MM.1S (cell line): ENCODE measurements around the gene DMBX1.
A peak's percentile ranks its signal among the peaks of the same experiment; 100 is the strongest.

Experiments used
- DNase-seq: peaks from one replicate; pipeline ENCODE4 v3.0.0-alpha.2; 2015
- H2AFZ ChIP-seq: fragments of 300-600 bp; sonication (generic); 2 replicates; pipeline ENCODE4 v1.6.0; 2016; ENCODE audit warnings: antibody characterized with exemption, low read length
- H3F3A ChIP-seq: fragments of 300-600 bp; sonication (generic); 2 replicates; pipeline ENCODE4 v1.6.1; 2016; ENCODE audit warnings: mild to moderate bottlenecking, antibody characterized with exemption, low read length, moderate library complexity, mixed read lengths; ENCODE audit not compliant: insufficient read depth
- H3K27ac ChIP-seq: fragments of 300-600 bp; sonication (generic); 2 replicates; pipeline ENCODE4 v1.5.1; 2016; ENCODE audit warnings: mild to moderate bottlenecking, low read length
- H3K27me3 ChIP-seq: fragments of 300-600 bp; sonication (generic); replicated peaks from 2 replicates; pipeline ENCODE4 v1.6.0; 2016; ENCODE audit warnings: low read length; ENCODE audit not compliant: insufficient read depth
- H3K36me3 ChIP-seq: fragments of 300-600 bp; sonication (generic); replicated peaks from 2 replicates; pipeline ENCODE4 v1.6.1; 2016; ENCODE audit warnings: mild to moderate bottlenecking, low read length, mixed read lengths; ENCODE audit not compliant: insufficient read depth
- H3K4me1 ChIP-seq: fragments of 300-600 bp; sonication (generic); 2 replicates; pipeline ENCODE4 v1.6.1; 2016; ENCODE audit warnings: low read length, mixed read lengths
- H3K4me2 ChIP-seq: fragments of 300-600 bp; sonication (generic); 2 replicates; pipeline ENCODE4 v1.6.0; 2016; ENCODE audit warnings: low read depth, low read length
- H3K4me3 ChIP-seq: fragments of 300-600 bp; sonication (generic); 2 replicates; pipeline ENCODE4 v1.5.1; 2016; ENCODE audit warnings: low read length, mixed read lengths
- H3K79me2 ChIP-seq: fragments of 300-600 bp; sonication (generic); 2 replicates; pipeline ENCODE4 v1.6.1; 2016; ENCODE audit warnings: mixed run types, low read length, mixed read lengths
- H3K9ac ChIP-seq: fragments of 300-600 bp; sonication (generic); 2 replicates; pipeline ENCODE4 v1.6.1; 2016; ENCODE audit warnings: low read length, mixed read lengths
- H3K9me2 ChIP-seq: fragments of 300-600 bp; sonication (generic); replicated peaks from 2 replicates; pipeline ENCODE4 v1.6.1; 2016; ENCODE audit warnings: mild to moderate bottlenecking, low read length, mixed read lengths; ENCODE audit not compliant: insufficient read depth
- H3K9me3 ChIP-seq: fragments of 300-600 bp; sonication (generic); replicated peaks from 2 replicates; pipeline ENCODE4 v1.6.1; 2016; ENCODE audit warnings: mild to moderate bottlenecking, low read length, mixed read lengths; ENCODE audit not compliant: insufficient read depth
- H4K20me1 ChIP-seq: fragments of 300-600 bp; sonication (generic); 2 replicates; pipeline ENCODE4 v1.6.1; 2016; ENCODE audit warnings: mild to moderate bottlenecking, low read length, moderate library complexity, mixed read lengths; ENCODE audit not compliant: insufficient read depth
- CTCF ChIP-seq: fragments of 300-600 bp; sonication (generic); IDR thresholded peaks from 2 replicates; pipeline ENCODE4 v1.5.1; 2016; ENCODE audit warnings: antibody characterized with exemption, low read length, mixed read lengths
- EZH2 ChIP-seq: fragments of 300-600 bp; sonication (generic); optimal IDR thresholded peaks from 2 replicates; pipeline ENCODE3; 2017; ENCODE audit warnings: low read depth, mild to moderate bottlenecking, antibody characterized with exemption, low read length, mixed read lengths
- EZH2phosphoT487 ChIP-seq: fragments of 300-600 bp; sonication (generic); IDR thresholded peaks from 2 replicates; pipeline ENCODE4 v1.6.1; 2018; ENCODE audit warnings: antibody characterized with exemption, low read length

The DMBX1 gene

GRCh38 chr1:46488343-46489168, 1.1 kb upstream of the DMBX1 start:
- Histone ChIP-seq H3K36me3 (no peaks in the 10 kb centered on the region), H3F3A (no peaks in the 10 kb centered on the region), H3K9me3 (no peaks in the 10 kb centered on the region), H3K4me2 (peak overlapping the region; percentile 75; the same call in 1 of the 2 replicates), H4K20me1 (no peaks in the 10 kb centered on the region), H3K9ac (no peak overlapping the region), H3K4me3 (no peak overlapping the region), H3K79me2 (no peaks in the 10 kb centered on the region), H3K9me2 (no peaks in the 10 kb centered on the region), H2AFZ (no peak overlapping the region), H3K27me3 (peaks cover 86% of the 10 kb centered on the region), H3K27ac (no peak overlapping the region), H3K4me1 (no peaks in the 10 kb centered on the region)
- no peak for DNase-seq
- TF ChIP-seq EZH2: no peak
- TF ChIP-seq CTCF: no peak
- no peak for TF ChIP-seq EZH2phosphoT487

- H3K4me3 ChIP-seq: peak overlapping the region; percentile 54; the same call in 1 of the 2 replicates
- H3K79me2 ChIP-seq: no peaks in the 10 kb centered on the region
- no peak for DNase-seq
- H3K27ac ChIP-seq: no peak overlapping the region
- H3K9me3 ChIP-seq: no peaks in the 10 kb centered on the region
- H3K9ac ChIP-seq: no peak overlapping the region
- H3K4me2 ChIP-seq: peak overlapping the region; percentile 75
- no peaks in the 10 kb centered on the region for H3F3A ChIP-seq
- no peaks in the 10 kb centered on the region for H3K36me3 ChIP-seq
- H4K20me1 ChIP-seq: no peaks in the 10 kb centered on the region
- no peaks in the 10 kb centered on the region for H3K9me2 ChIP-seq
- 0 out of 2 replicates have a peak overlapping the region, but pooled peaks have one; percentile 35 for H2AFZ ChIP-seq
- peaks cover 92% of the 10 kb centered on the region for H3K27me3 ChIP-seq
- TF ChIP-seq EZH2 (peak; percentile 81), CTCF (no peak), EZH2phosphoT487 (0 out of 2 replicates have a peak, but pooled peaks have one; percentile 58)
- no peaks in the 10 kb centered on the region for H3K4me1 ChIP-seq
These were observed 433 bp upstream of the DMBX1 start for GRCh38 chr1:46489169-46489637.

GRCh38 chr1:46490406-46490655, 695 bp downstream of the DMBX1 start:
- Histone ChIP-seq H3K4me2 (peak overlapping the region; percentile 75; the same call in 1 of the 2 replicates), H2AFZ (no peak overlapping the region), H3K9ac (no peak overlapping the region), H3K36me3 (no peaks in the 10 kb centered on the region), H3K4me3 (no peak overlapping the region), H3K79me2 (no peaks in the 10 kb centered on the region), H3K9me3 (no peaks in the 10 kb centered on the region), H3K27me3 (peaks cover 92% of the 10 kb centered on the region), H3K9me2 (no peaks in the 10 kb centered on the region), H4K20me1 (no peaks in the 10 kb centered on the region), H3K4me1 (no peaks in the 10 kb centered on the region), H3F3A (no peaks in the 10 kb centered on the region), H3K27ac (no peak overlapping the region)
- TF ChIP-seq EZH2phosphoT487 (no peak), EZH2 (no peak), CTCF (no peak)
- no peak for DNase-seq
